HG03045 (cell line): Measurements from ENCODE around the gene RALGPS1.

Experiments
- ATAC-seq: cut with Tn5 transposase; IDR thresholded peaks from one replicate; pipeline ENCODE4 v1.9.1; 2021; ENCODE audit warnings: mild to moderate bottlenecking, moderate library complexity; ENCODE audit not compliant: unreplicated experiment

RALGPS1 gene

DNA sequence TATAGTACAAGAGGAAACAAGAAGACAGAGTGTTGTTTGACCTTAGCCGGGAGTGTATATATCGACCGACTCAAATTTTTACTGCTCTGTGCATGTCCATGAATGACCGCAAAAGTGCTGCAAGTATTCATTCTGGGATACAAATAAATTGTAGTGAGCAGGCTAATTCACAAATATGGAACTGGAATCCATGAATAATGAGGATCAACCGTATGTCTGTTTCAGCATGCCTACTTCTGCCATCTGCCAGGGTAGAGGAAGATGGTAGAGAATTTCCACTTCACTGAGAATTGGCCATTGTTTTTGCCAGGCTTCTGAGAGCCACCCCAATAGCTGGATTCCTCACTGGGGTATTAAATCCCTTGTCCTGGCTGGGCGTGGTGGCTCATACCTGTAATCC lies 8.5 kb upstream of the RALGPS1 start:
- no peak for ATAC-seq

DNA sequence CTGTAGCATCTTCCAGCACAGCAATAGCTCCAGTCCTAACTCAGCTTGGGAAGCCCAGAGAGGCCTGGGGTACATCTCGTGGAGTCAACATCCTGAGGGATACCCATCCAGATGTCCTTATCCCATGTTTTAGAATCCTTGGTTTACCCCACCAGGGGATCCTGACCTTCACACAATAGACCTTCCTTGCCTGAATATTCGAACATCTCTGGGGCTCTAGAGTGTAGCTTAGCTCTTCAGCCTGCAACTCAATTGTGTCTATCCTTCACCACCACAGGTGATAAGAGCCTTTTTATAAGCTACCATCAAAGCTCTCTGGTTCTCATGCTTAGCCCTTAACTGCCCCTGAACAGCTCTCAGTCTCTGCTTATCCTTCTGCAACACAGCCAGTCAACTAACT lies 7.5 kb upstream of the RALGPS1 start:
- ATAC-seq: no peak

DNA sequence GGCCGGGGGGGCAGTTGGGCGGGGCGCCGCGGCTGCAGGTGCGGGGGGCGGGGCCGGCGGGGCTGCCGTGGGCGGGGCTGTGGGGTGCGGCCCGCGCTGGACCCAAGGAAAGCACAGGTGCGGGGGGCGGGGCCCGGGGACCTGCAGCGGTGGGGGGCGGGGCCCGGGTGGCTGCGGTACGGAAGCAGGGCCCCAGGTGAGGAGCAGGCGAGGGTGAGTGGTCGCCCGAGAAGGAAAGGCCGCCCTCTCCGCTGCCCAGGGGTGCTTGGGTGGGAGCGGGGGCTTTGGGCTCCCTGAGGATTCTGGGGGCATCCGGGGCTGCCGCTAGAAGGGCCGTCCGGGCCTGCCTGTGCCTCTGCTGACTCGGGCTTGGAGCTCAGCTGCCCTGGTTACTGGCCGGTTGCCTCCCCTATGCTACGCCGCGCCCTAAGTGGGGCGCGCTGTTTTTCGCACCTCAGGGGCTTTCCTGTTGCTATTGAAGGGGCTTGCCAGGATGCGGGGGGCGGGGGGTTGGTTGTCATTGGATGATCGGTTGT lies 767 bp downstream of the RALGPS1 start:
- no peak for ATAC-seq

GRCh38 chr9:126915846-126916543 lies 1.4 kb downstream of the RALGPS1 start:
- no peak for ATAC-seq

GRCh38 chr9:126916909-126917308 lies 2.3 kb downstream of the RALGPS1 start:
- no peak for ATAC-seq

DNA sequence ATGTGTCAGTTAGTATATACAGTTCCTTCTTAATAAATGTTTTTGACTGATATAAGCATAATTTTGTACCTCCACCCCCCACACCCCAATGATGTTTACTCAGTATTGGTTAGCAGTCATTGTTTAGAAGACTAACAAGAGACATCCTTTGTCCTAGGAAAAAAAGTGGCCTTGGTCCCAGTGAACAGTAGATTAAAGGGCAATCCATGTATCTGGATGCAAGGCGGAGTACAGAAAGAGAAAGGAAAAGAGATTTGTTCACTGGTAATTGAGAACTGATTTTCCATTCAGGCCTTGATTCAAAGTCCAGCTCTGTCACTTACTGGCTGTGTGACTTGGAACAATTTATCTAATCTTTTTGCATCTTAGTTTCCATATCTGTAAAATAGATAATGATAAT lies 4.6 kb downstream of the RALGPS1 start:
- ATAC-seq: no peak

GRCh38 chr9:126925876-126926275 lies 11.3 kb downstream of the RALGPS1 start:
- ATAC-seq: no peak

DNA sequence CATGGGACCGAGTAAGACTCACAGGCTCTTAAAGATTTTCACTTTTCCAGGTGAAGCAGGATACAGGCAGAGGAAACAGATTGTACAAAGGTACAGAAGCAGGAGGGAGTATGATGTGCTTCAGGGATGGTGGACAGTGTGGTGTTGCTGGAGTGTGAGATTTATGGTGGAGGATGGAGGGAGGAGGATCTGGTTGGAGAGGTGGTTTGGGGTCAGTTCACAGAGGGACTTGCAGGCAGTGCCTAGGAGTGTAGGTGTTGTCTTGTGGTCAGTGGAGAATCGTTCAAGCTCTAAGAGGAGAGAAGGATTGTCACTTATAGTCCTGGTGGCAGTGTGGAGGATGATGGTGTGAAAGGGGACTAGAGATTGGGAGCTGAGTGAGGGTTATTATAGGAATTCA lies 11.8 kb downstream of the RALGPS1 start:
- no peak for ATAC-seq

DNA sequence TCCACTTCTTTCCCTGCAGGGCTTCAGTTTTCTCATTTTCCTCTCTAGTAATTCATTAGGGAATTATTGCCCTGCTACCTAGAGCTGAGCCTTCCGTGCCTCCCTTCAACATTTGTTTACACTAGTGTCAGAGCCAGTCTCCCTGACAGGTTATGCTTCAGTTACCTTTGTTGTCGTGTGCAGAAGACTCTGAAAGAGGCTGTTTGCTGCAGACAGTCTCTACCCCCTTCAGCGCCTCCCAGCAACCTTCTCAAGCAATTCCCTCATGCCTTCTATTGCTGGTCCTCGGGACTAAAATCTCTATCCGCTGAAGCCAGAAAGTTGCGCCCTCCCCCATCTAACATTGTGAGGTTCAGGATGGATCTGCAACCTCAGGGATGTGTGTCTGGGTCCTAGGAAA lies 12.8 kb downstream of the RALGPS1 start:
- ATAC-seq: no peak

- ATAC-seq: no peak
Observed at GRCh38 chr9:126932871-126933321, 18.3 kb downstream of the RALGPS1 start.

DNA sequence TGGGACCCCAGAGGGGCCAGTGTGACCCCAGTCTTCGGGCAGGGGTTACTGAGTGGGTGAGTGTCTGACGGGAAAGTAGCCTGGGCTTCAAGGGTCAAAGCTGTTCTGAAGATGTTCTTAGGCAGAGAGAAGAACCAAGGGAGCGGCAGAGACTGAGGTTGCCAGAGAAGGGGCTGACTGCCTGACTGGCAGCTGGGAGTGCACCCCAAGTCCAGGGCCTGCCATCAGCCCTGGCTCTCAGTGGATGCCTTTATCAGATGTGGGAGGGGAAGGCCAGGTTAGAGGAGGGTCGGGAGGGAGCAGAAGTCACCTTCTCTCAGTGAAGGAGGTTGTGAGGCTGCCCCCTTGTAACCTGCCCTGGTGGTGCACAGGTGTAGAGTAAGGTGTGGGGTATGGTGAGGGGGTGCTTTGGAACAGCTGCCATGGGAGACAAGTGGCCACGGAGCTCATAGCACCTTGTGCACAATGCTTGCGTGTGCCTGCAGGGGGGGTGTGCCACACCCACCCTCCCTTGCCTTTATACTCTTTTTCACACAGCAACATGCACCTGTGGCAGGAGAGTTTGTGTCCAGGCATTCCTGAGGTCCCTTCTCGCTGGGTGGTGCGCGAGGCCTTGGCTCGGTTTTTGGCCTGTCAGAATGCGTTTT lies 18.9 kb downstream of the RALGPS1 start:
- no peak for ATAC-seq

- no peak for ATAC-seq
Observed at GRCh38 chr9:126934441-126934840, 19.9 kb downstream of the RALGPS1 start.

DNA sequence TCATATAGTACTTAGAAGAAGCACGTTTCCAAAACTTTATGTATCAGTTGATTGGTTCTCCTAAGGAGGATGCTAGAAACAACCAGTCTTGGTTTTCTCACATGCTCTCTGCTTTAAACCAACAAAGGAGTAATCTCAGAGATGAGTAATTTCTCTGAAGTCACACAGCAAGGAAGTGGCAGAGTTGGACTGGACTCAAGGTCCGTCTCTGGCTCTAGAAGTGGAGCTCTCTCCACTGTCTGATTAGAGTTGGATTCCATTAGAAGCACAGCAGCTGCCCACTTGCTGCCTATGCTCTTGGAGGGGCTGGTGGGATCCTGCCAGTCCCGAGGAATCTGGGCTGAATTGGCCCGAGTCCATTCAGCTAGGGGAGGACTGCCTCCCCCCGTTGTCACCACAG lies 21.0 kb downstream of the RALGPS1 start:
- ATAC-seq: no peak

DNA sequence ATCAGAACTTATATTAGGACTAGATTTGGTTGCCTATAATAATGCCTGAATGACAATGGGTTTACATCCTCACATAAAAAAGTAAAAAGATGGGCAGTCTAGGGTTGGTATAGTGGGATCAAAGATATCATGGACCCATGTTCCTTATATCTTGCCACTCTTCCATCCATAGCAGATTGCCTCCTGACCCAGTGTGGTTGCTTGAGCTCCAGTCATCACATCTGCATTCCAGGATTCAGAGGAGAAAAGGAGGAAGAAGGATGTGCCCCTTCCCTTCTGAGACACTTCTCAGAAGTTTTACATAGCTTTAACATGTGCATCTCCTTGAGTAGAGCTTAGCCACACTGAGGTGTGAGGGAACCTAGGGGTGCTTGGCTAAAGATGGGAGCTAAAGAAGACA lies 22.9 kb downstream of the RALGPS1 start:
- ATAC-seq: no peak

DNA sequence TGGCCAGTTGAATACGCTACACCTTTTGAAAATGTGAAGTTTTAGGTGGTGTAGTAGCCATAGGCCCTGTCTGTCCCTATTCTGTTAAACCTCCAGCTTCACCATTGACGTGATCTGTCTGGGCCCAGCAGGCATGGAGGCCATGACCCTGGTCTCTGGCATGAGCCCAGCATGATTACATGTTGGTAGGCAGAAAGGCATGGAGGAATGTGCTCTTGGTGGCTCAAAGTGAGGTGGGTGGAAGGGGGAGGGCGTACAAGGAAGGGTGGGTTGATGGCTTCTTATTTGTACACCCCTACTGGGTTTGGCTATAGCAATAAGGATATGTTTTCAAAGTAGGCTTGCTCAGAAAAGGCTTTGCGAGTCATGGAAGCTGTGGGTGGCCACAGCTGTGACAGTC lies 23.7 kb downstream of the RALGPS1 start:
- no peak for ATAC-seq

- no peak for ATAC-seq
Observed at GRCh38 chr9:126939821-126940221, 25.2 kb downstream of the RALGPS1 start.

GRCh38 chr9:126942399-126942798 lies 27.8 kb downstream of the RALGPS1 start:
- no peak for ATAC-seq

DNA sequence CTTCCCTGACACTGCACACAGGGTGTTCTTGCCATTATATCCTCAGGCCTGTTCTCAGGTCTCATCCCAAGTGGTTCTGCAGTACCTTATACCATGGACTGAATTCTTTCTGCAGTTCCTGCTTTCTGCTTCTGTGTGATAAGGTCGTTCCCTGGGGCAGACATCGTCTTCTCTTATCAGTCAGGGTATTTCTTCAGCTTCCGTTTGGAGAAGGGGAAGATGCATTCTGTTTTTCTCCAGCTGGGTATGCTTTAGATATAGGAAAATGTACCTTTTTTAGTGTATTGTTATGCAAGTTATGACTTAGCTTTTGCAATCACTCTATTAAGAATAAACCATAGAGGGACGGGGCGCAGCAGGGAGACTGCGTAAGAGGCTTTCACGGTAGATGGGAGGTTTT lies 31.1 kb downstream of the RALGPS1 start:
- ATAC-seq: no peak

- no peak for ATAC-seq
Observed at GRCh38 chr9:126947529-126947928, 32.9 kb downstream of the RALGPS1 start.

DNA sequence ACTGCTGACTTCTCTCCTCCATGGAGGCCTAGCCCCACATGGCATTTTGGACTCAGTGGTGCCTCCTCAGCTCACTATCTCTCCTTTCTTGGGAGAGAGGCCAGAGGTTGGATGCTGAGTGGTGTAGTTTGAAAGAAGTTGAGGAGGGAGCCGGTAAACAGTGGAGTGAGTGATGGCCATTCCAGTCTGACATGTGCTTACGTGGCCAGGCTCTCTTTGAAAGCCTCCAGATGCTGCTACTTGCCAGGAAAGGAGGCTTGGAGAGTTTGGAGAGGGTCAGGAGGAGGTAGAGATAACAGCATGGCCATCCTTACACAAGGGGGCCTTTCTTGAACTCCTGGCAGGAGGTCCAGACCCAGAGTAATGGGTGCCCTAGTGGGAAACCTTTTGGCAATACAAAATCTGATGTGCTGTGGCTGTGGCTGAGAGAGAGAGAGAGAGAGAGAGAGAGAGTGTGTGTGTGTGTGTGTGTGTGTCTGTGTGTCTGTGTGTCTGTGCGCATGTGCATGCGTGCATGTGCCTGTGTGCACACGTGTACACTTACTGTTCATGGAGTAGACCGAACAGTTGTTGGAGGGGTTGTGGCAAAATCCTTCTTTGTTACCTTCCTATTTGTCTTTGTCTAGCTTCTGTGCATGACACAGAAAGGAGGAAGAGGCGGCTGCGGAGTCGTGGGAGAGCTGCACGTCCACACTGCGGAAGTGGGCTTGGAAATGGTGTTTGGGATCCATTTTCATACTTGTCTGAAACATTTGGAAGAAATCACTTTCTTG lies 37.8 kb downstream of the RALGPS1 start:
- no peak for ATAC-seq

DNA sequence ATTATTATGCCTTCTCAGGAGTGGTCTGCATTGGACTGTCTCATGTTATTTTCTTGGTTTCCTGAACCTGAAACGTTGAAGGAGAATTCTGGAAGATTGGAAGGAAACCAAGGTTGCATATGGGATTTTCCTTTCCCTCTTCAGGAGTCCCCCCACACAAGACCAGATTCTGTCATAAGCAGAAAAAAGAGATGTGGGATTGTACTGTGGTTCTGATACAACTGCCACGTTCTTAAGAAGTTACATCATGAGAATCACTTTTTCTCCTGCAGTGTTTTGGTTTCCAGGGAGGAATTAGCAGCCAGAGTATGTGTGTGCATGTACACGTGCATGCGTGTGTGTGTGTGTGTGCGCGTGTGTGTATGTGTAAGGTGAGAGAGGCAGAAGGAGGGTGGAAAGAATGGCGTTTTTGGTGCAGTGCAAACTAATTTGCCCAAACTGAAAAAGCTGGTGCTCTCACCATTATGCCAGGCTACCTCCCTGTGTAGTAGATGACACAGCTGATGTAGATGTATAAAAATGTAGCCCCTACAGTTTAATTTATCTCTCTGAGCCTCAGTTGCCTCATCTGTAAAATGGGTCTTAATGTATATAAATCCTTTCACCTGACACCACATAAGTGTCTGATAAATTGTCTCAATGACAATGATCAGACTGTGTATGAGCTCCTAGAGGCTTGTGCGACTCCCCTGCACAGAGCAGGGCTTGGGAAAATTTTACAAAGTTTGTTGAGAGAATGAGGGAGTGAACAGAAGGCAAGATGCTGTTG lies 38.6 kb downstream of the RALGPS1 start:
- no peak for ATAC-seq
